WI38 (cell line): Measurements from ENCODE around the gene GPHB5.
"Not testable (repeated sequence)": the region's sequence is repeated elsewhere in the genome, so short reads cannot be mapped to it uniquely, and the experiment has no call there.

Source experiments
- H3K4me3 ChIP-seq: 2 replicates; pipeline ENCODE4 v1.5.1; 2011; ENCODE audit warnings: low read depth, mild to moderate bottlenecking, control low read depth, low read length
- TF ChIP-seq, protein P1 (sequence below): IDR thresholded peaks from 2 replicates; pipeline ENCODE4 v1.5.1; 2012; ENCODE audit warnings: low read depth, mild to moderate bottlenecking, control low read depth, low read length

Gene GPHB5

DNA sequence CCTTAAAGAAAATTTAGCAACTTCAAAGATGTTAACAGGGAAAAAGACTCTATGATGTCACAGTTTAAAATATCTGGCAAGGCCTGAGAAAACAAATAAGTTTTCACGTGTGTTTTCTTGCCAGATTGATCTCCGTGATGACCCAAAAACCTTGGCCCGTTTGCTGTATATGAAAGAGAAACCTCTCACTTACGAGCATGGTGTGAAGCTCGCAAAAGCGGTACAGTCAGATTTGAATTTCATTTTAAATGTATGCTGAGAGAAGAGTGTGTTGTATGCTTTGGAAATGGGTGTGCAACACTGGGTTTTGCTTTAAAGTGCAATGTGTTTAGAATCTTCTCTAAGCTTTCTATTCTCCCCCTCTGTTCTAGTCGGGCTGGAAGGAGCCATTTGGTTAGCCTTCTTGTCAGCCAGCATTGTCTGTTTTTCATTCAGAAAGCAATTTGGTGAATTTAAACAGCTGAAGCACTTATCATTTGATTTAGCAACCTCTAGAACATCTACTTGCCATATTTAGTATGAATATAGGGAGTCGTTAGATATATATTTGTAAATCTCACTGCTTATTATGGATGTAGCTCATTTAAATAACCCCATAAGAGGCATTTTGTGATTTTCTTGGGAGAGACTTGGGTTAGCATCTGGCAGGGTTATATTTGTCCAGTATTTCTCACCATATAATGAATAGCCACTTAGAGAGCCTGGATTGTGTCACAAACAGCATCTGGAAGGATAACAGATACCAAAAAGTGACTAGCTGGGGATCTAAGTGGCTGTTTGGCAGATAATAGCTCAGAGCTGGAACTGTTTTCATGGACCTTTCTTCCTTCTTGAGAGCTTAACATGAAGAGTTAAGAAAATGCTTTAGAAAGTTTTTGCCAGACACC, 35.5 kb downstream of the GPHB5 start:
- H3K4me3 ChIP-seq: no peak overlapping the region
- TF ChIP-seq, protein P1, sequence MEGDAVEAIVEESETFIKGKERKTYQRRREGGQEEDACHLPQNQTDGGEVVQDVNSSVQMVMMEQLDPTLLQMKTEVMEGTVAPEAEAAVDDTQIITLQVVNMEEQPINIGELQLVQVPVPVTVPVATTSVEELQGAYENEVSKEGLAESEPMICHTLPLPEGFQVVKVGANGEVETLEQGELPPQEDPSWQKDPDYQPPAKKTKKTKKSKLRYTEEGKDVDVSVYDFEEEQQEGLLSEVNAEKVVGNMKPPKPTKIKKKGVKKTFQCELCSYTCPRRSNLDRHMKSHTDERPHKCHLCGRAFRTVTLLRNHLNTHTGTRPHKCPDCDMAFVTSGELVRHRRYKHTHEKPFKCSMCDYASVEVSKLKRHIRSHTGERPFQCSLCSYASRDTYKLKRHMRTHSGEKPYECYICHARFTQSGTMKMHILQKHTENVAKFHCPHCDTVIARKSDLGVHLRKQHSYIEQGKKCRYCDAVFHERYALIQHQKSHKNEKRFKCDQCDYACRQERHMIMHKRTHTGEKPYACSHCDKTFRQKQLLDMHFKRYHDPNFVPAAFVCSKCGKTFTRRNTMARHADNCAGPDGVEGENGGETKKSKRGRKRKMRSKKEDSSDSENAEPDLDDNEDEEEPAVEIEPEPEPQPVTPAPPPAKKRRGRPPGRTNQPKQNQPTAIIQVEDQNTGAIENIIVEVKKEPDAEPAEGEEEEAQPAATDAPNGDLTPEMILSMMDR: no peak

DNA sequence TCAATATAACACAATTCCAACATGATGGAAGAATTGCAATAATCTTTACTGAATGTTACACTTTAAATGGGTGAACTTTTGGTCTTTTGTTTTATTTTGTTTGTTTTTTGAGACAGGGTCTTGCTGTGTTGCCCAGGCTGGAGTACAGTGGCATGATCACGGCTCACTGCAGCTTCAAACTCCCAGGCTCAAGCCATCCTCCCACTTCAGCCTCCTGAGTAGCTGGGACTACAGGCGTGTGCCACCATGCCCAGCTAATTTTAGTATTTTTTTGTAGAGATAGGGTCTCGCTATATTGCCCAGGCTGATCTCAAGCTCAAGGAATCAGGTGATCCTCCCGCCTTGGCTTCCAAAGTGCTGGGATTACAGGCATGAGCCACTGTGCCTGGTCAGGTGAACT, 38.8 kb downstream of the GPHB5 start:
- not testable (repeated sequence) for H3K4me3 ChIP-seq

DNA sequence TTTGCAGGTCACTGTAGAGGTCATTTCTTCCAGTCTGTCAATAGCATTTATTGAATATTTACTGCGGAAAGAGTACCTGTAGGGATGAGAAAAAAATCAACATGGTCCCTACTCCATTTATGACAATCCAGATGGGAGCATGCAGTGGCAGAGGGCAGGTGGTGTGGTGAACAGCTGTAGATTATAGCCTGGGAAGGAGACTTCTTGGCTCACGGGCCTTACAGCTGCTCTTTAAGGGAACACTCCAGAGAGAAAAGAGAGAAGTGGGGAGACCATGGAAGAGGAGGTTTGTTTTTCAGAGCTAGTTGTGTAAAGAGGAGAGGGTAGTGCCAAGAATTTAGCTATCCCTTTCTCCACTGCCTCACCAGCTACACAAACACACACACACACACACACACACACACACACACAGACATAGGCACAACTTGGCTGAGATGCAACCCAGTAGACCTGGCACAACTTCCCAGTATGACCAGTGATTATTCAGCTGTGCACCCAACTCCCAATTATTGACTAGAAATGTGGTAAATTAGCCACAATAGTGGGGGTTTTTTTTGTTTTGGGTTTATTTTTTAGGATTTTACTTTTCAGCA, 41.0 kb downstream of the GPHB5 start:
- H3K4me3 ChIP-seq: no peak overlapping the region
- TF ChIP-seq, protein P1: no peak

DNA sequence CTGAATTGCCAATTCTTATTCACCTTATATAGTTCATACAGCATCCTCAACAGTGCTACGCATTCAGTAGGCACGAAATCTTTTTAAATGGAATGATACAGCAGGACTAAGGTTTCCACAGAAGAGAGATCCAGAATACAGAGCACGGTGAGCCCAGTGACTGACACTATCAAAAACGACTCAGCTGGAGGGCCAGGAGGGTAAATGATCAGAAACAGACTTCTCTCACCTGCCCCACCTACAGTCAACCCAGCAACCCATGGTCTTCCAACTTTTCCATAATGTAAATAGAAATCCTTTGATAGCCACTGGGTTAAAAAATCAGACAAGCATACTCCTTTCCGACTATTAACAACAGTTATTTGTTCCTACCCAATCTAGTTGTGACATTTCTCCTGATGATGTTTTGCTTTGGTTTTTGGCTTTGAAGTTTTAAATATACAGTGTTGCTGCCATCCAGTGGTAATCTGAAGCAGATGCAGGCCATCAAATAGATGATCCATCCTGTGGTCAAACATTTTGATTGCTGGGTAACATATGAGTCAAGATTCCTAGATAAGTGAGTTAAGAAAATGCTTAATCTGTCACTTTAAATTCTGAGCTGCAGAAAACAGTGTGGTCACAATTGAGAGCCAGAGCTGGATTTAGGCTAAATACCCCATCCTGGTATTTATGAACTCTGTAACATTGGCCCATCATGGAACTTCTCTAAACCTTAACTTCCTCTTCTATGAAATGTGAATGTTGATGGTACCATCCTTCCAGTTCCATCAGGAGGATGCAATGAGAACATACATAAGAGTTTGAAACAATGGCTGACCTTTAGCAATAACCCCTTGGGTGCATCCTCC, 42.0 kb downstream of the GPHB5 start:
- no peak overlapping the region for H3K4me3 ChIP-seq
- TF ChIP-seq, protein P1: peak; percentile 53; the same call in 1 of the 2 replicates

DNA sequence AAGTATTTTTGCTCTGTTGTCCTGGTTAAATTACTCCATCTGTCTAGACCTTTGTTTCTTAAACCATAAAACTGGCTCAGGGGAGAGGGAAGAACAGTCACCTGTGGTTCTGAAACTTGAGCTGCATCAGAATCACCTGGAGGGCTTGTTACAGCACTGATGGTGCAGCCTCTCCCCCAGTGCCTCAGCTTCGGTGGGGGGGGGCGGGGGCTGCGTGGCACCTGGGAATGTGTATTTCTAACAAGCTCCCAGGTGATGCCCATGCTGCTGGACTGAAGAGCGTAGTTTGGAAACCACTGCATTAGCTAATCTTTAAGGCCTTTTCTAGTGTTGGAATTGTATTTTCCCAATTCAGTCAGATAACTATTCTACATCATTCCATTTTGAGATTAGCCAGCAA, 42.7 kb downstream of the GPHB5 start:
- H3K4me3 ChIP-seq: no peak overlapping the region
- TF ChIP-seq, protein P1: no peak

DNA sequence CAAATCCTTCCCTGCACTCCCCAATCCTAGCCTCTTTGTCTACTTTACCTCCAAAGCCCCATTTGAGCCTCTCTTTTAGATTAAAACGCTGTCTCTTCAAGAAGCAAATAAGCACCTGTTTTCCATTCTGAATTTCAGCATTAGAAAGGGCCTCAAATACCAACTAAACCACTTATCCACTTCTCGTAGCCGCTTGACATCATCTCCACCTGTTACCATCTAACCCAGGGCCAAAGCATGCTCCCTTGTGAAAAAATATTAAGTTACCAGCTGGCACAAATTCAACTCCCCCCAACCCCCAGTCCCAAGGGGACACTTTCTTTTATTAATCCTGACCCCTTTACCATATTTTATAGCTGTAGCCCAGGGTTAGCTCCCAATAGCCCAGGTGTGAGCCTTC, 43.1 kb downstream of the GPHB5 start:
- TF ChIP-seq, protein P1: no peak
- no peak overlapping the region for H3K4me3 ChIP-seq

DNA sequence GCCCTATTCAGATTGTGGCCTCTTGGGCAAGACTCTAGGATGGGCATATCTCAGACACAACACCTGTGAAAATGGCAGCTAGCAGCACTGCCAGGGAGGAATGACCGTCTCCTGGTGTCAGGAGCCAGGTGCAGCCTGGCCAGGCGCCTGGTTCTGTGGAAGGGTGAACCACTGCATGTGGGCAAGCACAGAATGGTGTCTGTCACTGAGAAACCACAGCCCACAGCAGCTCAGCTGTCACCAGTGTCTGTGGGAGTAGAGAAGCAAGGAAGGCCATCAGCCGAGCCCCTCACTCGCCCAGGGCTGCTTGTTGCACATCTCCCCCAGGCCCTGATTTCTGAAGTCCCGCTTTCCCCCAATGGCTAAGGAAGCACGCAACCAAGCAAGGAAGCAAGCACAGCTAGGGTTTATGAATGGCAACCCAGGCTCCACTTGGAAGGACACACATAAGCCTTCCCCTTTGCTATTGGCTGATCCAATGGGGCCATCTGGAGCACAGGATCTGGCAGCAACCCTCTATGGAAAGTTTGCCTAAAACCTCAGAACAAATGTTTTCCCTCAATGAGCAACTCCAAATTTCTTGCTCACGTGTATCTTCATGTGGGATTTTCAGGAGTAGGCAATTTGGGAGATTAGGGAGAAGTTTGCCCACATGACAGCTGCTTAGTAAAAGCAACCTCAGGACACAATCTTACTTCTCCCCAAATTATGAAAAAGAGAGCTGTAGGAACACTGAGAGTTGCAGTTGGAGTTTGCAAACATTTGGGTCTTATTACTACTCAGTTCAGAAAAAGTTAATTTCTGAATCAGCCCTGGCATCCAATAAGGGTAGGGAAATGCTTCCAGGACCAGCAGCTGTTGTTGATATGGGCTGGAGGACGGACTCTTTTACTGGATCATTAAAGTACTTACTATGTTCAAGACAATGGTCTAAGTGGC, 44.7 kb downstream of the GPHB5 start:
- H3K4me3 ChIP-seq: no peak overlapping the region

More for the DNA sequence above, 44.7 kb downstream of the GPHB5 start:
- TF ChIP-seq, protein P1: no peak
